Left lung (tissue), 10 donors: ENCODE data around the gene DNMT1. TPM values are rescaled to one million over a fixed set of nuclear protein-coding genes. Genes with fewer than 3 reads are reported as not detected.

Experiments
- ATAC-seq: fragments of 200-7000 bp; cut with Tn5 transposase; one replicate; pipeline ENCODE4 v1.9.1; 2020; ENCODE audit warnings: moderate library complexity
- DNase-seq, 4 donors: peaks; one replicate each; pipeline ENCODE4 v3.0.0-alpha.2; 2013 to 2020
- H3K27ac ChIP-seq, 2 donors: fragments of 200-600 bp; sonication (generic) in 1 of 2; one replicate each; pipeline versions ENCODE4 v1.5.0 to v1.8.0; 2020 to 2021
- H3K27me3 ChIP-seq, 2 donors: fragments of 200-600 bp; sonication (generic) in 1 of 2; one replicate each; pipeline versions ENCODE4 v1.5.0 to v1.8.0; 2020 to 2021
- H3K36me3 ChIP-seq, 2 donors: fragments of 200-600 bp; sonication (generic) in 1 of 2; one replicate each; pipeline versions ENCODE4 v1.5.0 to v1.8.0; 2020 to 2021
- H3K4me1 ChIP-seq, 2 donors: fragments of 200-600 bp; one replicate each; pipeline ENCODE4 v1.8.0; 2021
- H3K4me3 ChIP-seq, 2 donors: fragments of 200-600 bp; sonication (generic) in 1 of 2; one replicate each; pipeline versions ENCODE4 v1.5.0 to v1.8.0; 2020 to 2021; ENCODE audit warnings: mild to moderate bottlenecking in 1 of 2
- H3K9me3 ChIP-seq, 2 donors: fragments of 200-600 bp; sonication (generic) in 1 of 2; one replicate each; pipeline versions ENCODE4 v1.5.0 to v1.8.0; 2020 to 2021
- CTCF ChIP-seq, 2 donors: fragments of 200-600 bp; sonication (generic) in 1 of 2; IDR thresholded peaks; one replicate each; pipeline versions ENCODE4 v1.5.0 to v1.8.0; 2021; ENCODE audit warnings: antibody characterized with exemption in 2 of 2
- intact Hi-C, 2 donors: fragments of 100-400 bp; cut with DNase I; formaldehyde crosslinking; loops; one replicate each; pipeline versions ENCODE4 v1.11.2 to v1.14.2; 2022
- polyA plus RNA-seq, 6 donors: library from polyadenylated mRNA; unstranded; fragments of 120-200 nt; gene quantifications; one replicate each; pipeline ENCODE4 v1.2.1, GENCODE V29; 2013; ENCODE audit not compliant: insufficient read length in 6 of 6
- total RNA-seq, 2 donors: library from RNA; stranded (reverse); fragmentation: NEBNext Ultra II Directional; extraction: Animal tissue kit (Norgen Biotek cat#: 25700); gene quantifications; one replicate each; pipeline ENCODE4 v1.2.1, GENCODE V29; 2021
- donor health status: DM: no; HTN: yes; CAD: no.
- donor health status: DM: no; HTN: no; CAD: no.

DNMT1 gene
- total and polyA plus RNA-seq, 8 donors, result 65.1 to 191 (median 144) TPM

DNA sequence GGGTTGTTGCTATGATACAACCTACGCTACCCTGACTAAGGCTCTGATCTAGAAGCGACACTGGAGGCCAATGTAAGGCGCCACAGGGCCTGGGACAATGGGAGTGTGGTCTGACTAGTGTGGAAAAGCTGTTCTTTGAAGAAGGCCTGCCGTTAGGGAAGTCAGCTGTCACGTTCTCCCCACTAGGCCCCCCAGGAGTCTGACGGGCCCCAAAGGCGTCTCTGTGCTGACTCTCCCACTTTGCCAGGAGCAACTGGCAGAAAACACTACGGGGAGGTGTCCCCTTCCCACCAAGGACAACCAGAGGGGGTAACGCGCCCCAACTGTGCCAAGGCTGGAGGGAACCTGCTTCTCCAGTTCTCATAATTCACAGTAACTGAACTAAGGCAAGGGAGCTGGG lies 49.7 kb downstream of the DNMT1 start:
- no peak for TF ChIP-seq CTCF (IDR thresholded peaks at IDR 0.05)
- H3K27me3 ChIP-seq, result no peaks in the 10 kb centered on the region
- H3K4me3 ChIP-seq, result no peak overlapping the region
- DNase-seq, result no peak
- peaks cover 0 to 5% of the 10 kb centered on the region in 2 donors for H3K4me1 ChIP-seq
- H3K27ac ChIP-seq, result no peak overlapping the region
- H3K36me3 ChIP-seq, result peaks cover 0 to 100% of the 10 kb centered on the region in 2 donors
- no peaks in the 10 kb centered on the region for H3K9me3 ChIP-seq
- ATAC-seq, result no peak
- intact Hi-C loops, result no loop called here

DNA sequence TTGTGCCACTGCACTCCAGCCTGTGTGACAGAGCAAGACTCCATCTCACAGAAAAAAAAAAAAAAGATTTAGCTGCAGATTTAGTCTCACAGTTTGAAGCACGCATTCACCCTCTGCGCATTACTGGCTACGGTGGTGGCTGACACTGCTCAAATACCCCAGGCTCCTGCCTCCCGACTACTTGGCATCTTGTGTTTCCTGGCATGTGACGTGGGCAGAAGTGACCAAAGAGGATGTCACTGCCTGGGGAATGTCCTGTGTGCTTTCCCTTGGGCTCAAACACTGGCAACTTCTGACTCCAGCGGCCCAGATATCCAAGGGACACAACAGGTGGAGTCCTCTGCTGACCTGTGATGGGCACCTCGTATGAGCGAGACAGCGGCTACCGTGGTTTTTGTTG lies 50.4 kb downstream of the DNMT1 start:
- H3K27ac ChIP-seq, result no peak overlapping the region
- H3K4me3 ChIP-seq, result no peak overlapping the region
- no peak for TF ChIP-seq CTCF (IDR thresholded peaks at IDR 0.05)
- intact Hi-C loops, result no loop called here
- DNase-seq (no peak), ATAC-seq (no peak)
- peaks cover 0 to 100% of the 10 kb centered on the region in 2 donors for H3K36me3 ChIP-seq
- H3K27me3 ChIP-seq, result no peaks in the 10 kb centered on the region
- H3K9me3 ChIP-seq, result no peaks in the 10 kb centered on the region
- peaks cover 0 to 5% of the 10 kb centered on the region in 2 donors for H3K4me1 ChIP-seq

GRCh38 chr19:10143681-10144080 lies 51.1 kb downstream of the DNMT1 start:
- intact Hi-C loops, result no loop called here
- TF ChIP-seq CTCF (IDR thresholded peaks at IDR 0.05), result no peak
- Histone ChIP-seq H3K4me1 (peaks cover 0 to 5% of the 10 kb centered on the region in 2 donors), H3K36me3 (peaks cover 0 to 100% of the 10 kb centered on the region in 2 donors), H3K27me3 (no peaks in the 10 kb centered on the region), H3K4me3 (no peak overlapping the region), H3K27ac (peak overlapping the region; percentile 20 to 68), H3K9me3 (no peaks in the 10 kb centered on the region)
- no peak for ATAC-seq
- no peak for DNase-seq

DNA sequence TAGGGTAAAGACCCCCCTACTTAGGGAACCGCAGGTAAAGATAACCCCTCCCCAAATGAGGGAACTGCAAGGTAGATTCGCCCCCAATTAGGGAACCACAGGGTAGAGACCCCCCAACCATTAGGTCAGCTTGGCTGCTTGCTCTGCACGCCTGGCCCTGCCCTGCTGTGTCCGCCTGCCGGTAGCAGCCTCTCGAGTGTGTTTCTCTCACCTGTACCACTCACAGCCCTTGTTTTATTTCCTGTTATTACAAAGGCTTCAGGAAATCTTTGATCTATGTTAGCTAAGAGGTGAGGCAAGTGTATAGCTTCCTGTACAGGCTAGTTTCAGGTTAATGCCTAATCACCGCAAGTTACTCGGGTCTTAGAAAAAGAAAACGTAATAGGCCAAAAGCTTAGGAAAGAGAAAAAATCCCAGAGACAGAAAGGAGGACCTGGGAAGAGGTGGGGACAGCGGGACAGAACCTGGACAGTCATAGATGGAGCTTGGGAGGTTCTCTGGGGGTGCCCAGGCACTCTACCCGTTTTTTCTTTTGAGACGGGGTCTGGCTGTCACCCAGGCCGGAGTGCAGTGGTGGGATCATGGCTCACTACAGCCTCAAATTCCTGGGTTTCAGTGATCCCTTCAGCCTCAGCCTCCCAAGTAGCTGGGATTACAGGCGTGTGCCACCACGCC lies 51.9 kb downstream of the DNMT1 start:
- peak in 1 of 2 donors; percentile 15 for TF ChIP-seq CTCF (IDR thresholded peaks at IDR 0.05)
- DNase-seq (peak in 1 of 4 donors; percentile 50), ATAC-seq (peak; percentile 86)
- Histone ChIP-seq H3K4me3 (no peak overlapping the region), H3K4me1 (peaks cover 0 to 5% of the 10 kb centered on the region in 2 donors), H3K36me3 (peaks cover 0 to 100% of the 10 kb centered on the region in 2 donors), H3K9me3 (no peaks in the 10 kb centered on the region), H3K27ac (peak overlapping the region; percentile 23 to 68), H3K27me3 (no peaks in the 10 kb centered on the region)
- intact Hi-C loops, result no loop called here

- peak overlapping the region; percentile 23 to 68 for H3K27ac ChIP-seq
- intact Hi-C loops, result no loop called here
- H3K4me1 ChIP-seq, result peaks cover 0 to 5% of the 10 kb centered on the region in 2 donors
- no peak overlapping the region for H3K4me3 ChIP-seq
- H3K36me3 ChIP-seq, result peaks cover 0 to 100% of the 10 kb centered on the region in 2 donors
- no peaks in the 10 kb centered on the region for H3K9me3 ChIP-seq
- no peak for ATAC-seq
- DNase-seq, result no peak
- no peak for TF ChIP-seq CTCF (IDR thresholded peaks at IDR 0.05)
- H3K27me3 ChIP-seq, result no peaks in the 10 kb centered on the region
Observed at GRCh38 chr19:10141973-10142372, 52.8 kb downstream of the DNMT1 start.
